AG09309 (cell line): ENCODE measurements around the gene P3H4.

Experiments
- DNase-seq: peaks from one replicate; pipeline ENCODE4 v3.0.0-alpha.2; 2010; ENCODE audit warnings: low read depth
- H3K4me3 ChIP-seq: 2 replicates; pipeline ENCODE4 v1.5.1; 2011; ENCODE audit warnings: mild to moderate bottlenecking, low read depth, low read length, moderate library complexity; ENCODE audit not compliant: control insufficient read depth
- CTCF ChIP-seq: IDR thresholded peaks from 2 replicates; pipeline ENCODE4 v1.5.1; 2011; ENCODE audit warnings: mild to moderate bottlenecking, low read depth, low read length, inconsistent platforms; ENCODE audit not compliant: insufficient read depth, control insufficient read depth; ENCODE audit errors: missing control alignments

The P3H4 gene

GRCh38 chr17:41772586-41773189 is 39.1 kb downstream of the P3H4 start:
- H3K4me3 ChIP-seq = no peak overlapping the region
- no peak for DNase-seq
- no peak for TF ChIP-seq CTCF

GRCh38 chr17:41772218-41772585 is 39.5 kb downstream of the P3H4 start:
- no peak for DNase-seq
- H3K4me3 ChIP-seq = no peak overlapping the region
- no peak for TF ChIP-seq CTCF

DNA sequence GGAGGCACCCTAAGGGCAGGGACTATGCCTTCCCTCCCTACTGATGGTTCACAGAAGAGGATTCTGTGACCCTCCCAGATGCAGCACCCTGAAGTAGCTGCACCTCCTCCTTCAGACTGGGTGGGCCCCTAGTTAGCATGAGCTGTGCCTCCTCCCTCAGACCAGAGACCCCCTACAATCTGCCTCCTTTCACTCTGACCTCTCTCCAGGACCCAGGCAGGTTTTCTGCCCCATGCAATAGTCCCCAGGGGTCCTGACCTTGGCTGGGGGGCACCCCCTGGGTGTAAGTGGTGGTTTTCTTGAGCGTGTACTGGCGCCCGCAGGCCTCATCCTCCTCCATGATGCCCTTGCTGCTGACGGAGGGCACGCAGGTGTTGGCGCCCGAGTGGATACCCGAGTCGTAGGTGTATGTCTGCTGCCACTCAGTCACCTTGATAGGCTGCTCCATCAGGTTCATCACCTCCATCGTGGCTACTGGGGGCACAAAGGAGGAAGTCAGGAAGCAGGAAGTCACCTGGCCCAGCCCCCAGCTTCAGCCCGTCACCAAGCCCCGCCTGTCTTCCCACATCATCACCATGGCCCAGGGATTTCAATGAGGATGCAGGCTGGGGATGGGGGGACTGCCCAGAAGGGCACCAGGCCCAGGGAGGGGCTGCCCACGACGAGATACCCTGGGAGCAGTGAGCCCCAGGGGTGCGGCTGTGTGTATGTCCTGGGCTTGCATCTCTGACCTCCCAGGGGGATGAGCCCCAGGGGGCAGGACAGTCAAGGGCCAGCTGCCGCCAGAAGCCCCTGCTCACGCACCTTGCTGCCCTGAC is 40.2 kb downstream of the P3H4 start:
- TF ChIP-seq CTCF = no peak
- DNase-seq = no peak
- no peak overlapping the region for H3K4me3 ChIP-seq

- no peak for DNase-seq
- TF ChIP-seq CTCF = no peak
- H3K4me3 ChIP-seq = no peak overlapping the region
These were observed 41.8 kb downstream of the P3H4 start for GRCh38 chr17:41769985-41770384.

DNA sequence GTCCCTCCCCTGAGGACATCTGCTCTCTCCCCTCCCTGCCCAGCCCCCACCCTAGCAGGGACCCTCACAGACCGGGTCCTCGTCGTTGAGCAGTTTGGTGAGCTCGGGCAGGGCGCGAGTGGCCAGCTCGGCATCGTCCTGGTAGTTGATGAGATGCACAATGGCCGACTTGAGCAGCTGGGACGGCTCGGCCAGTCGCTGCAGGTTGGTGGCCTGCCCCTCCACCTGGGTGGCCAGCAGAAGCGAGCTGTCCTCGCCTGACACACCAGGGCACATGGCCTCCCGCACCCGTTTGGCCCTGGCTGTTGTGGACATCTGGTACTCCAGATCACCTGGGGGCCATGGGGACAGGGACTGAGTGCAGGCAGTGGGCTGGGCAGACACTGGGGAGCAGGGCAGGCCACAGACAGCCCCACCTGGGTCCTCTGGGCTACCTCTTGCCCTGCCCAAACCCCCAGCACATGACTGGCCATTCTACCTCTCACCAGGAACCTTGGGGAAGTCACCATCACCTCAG is 42.3 kb downstream of the P3H4 start:
- no peak for TF ChIP-seq CTCF
- DNase-seq = no peak
- no peak overlapping the region for H3K4me3 ChIP-seq

- DNase-seq = no peak
- H3K4me3 ChIP-seq = no peak overlapping the region
- no peak for TF ChIP-seq CTCF
These were observed 43.0 kb downstream of the P3H4 start for GRCh38 chr17:41768682-41769288.
